Heart left ventricle (tissue), 16 donors: ENCODE data around the gene SLIT1. TPM values are rescaled to one million over a fixed set of nuclear protein-coding genes. Genes with fewer than 3 reads are reported as not detected.

Source experiments
- ATAC-seq, 4 donors: fragments of 200-7000 bp; cut with Tn5 transposase; one replicate each; pipeline ENCODE4 v1.9.1; 2020 to 2022; ENCODE audit warnings: moderate library complexity in 4 of 4, mild to moderate bottlenecking in 3 of 4, moderate number of reproducible peaks in 1 of 4
- DNase-seq, 5 donors: peaks; one replicate each; pipeline ENCODE4 v3.0.0-alpha.2; 2020
- H3K27ac ChIP-seq, 12 donors: fragments of 200-600 bp; sonication (generic) in 4 of 12; one replicate each; pipeline versions ENCODE4 v1.5.0 to v1.8.0; 2016 to 2022; ENCODE audit warnings: mild to moderate bottlenecking in 2 of 12
- H3K27me3 ChIP-seq, 9 donors: fragments of 200-600 bp; sonication (generic) in 2 of 9; one replicate each; pipeline versions ENCODE4 v1.5.1 to v1.8.0; 2016 to 2022; ENCODE audit warnings: mild to moderate bottlenecking in 3 of 9
- H3K36me3 ChIP-seq, 9 donors: fragments of 200-600 bp; sonication (generic) in 2 of 9; one replicate each; pipeline versions ENCODE4 v1.5.0 to v1.8.0; 2018 to 2022; ENCODE audit warnings: mild to moderate bottlenecking in 2 of 9
- H3K4me1 ChIP-seq, 12 donors: fragments of 200-600 bp; sonication (generic) in 4 of 12; one replicate each; pipeline versions ENCODE4 v1.5.0 to v1.8.0; 2016 to 2022; ENCODE audit warnings: mild to moderate bottlenecking in 3 of 12
- H3K4me3 ChIP-seq, 12 donors: fragments of 200-600 bp; sonication (generic) in 4 of 12; one replicate each; pipeline versions ENCODE4 v1.5.0 to v1.8.0; 2017 to 2022; ENCODE audit warnings: mild to moderate bottlenecking in 9 of 12, moderate library complexity in 4 of 12
- H3K9me3 ChIP-seq, 12 donors: fragments of 200-600 bp; sonication (generic) in 4 of 12; one replicate each; pipeline versions ENCODE4 v1.5.0 to v1.8.0; 2016 to 2022; ENCODE audit warnings: mild to moderate bottlenecking in 1 of 12
- CTCF ChIP-seq, 12 donors: fragments of 200-600 bp; sonication (generic) in 4 of 12; IDR thresholded peaks; one replicate each; pipeline versions ENCODE4 v1.5.0 to v1.8.0; 2018 to 2022; ENCODE audit warnings: antibody characterized with exemption in 12 of 12, mild to moderate bottlenecking in 5 of 12
- POLR2A ChIP-seq, 2 donors: fragments of 450-650 bp; IDR thresholded peaks; one replicate each; pipeline ENCODE4 v1.6.1; 2017; ENCODE audit warnings: antibody characterized with exemption in 2 of 2, mild to moderate bottlenecking in 2 of 2, moderate library complexity in 2 of 2
- WGBS, 4 donors: extraction: QIAGEN DNeasy Blood & Tissue Kit in 2 of 4; methylation state at CpG; one replicate each; pipeline versions ENCODE4 v1.1.5 to v1.1.7; 2013 to 2018; 5-methylcytosine and 5-hydroxymethylcytosine counted together
- intact Hi-C, 10 donors: fragments of 100-400 bp; cut with DNase I; formaldehyde crosslinking; loops; one replicate each; pipeline versions ENCODE4 v1.11.1 to v1.14.2; 2022
- polyA plus RNA-seq, 2 donors: library from polyadenylated mRNA; stranded (reverse); fragments of 200-250 nt; gene quantifications; one replicate each; pipeline ENCODE4 v1.2.3, GENCODE V29; 2013
- total RNA-seq, 9 donors: library from RNA; depleted of rRNA in 2 of 9; stranded (reverse); fragments of >200 nt in 2 of 9; fragmentation: NEBNext Ultra II Directional in 3 of 9; extraction: Animal tissue kit (Norgen Biotek cat#: 25700) in 3 of 9; gene quantifications; one replicate each; pipeline versions ENCODE4 v1.1.0 to v1.2.4, GENCODE V29; 2016 to 2023
- donor health status: ischemic (EF 13 %, LVEDD 7.1; RV severe dilation, severe dysfunction).
- donor health status: healthy with polysubstance abuse.
- donor health status: DM: no; HTN: yes; CAD: no.
- donor health status: DM: no; HTN: no; CAD: no.
- donor health status: ischemic (EF 25% LVEDD 6.9; RV normal size, moderate dysfunction).
- donor health status: ischemic (EF 25% LVEDD 5.7; RV mildly dilated, moderate dysfunction).
- donor health status: healthy.
- donor health status: DM: yes; HTN: yes; CAD: no.
- donor health status: ischemic (EF 35%, LVEDD 5.7; RV mildly dilated, moderate dysfunction).
- donor health status: nonischemic (EF 11% LVEDD 7.7; RV severe dilation, severe dysfunction).
- donor health status: DM: yes; HTN: yes; CAD: no.
- donor health status: PGD.
- donor health status: ischemic (EF 29% LVEDD 5.4; RV normal size, mild dysfunction).
- donor health status: nonischemic (EF 23%, LVEDD 6.1; RV moderate dilation, normal function).

The SLIT1 gene
- total and polyA plus RNA-seq, 11 donors = 0.04 to 0.61 (median 0.12) TPM

- TF ChIP-seq POLR2A (IDR thresholded peaks at IDR 0.05) (no peak), CTCF (IDR thresholded peaks at IDR 0.05) (no peak)
- intact Hi-C loops = loop anchor here in 2 of 10 donors (1.0 to 10.0 kb wide), 3 partner anchors 138 to 280 kb away; no protein-coding TSS in a partner anchor
- DNase-seq (peak in 2 of 5 donors; percentile 19 to 20), ATAC-seq (no peak)
- H3K27ac ChIP-seq = no peak overlapping the region
- 68 to 84% (median 74%) methylated on average over 11 to 15 of the region's 15 CpGs for whole genome bisulfite sequencing, 4 donors
- no peaks in the 10 kb centered on the region for H3K4me1 ChIP-seq
- H3K9me3 ChIP-seq = no peaks in the 10 kb centered on the region
- H3K4me3 ChIP-seq = no peak overlapping the region
- no peaks in the 10 kb centered on the region for H3K36me3 ChIP-seq
- peaks cover 0 to 19% (median 5%) of the 10 kb centered on the region in 9 donors for H3K27me3 ChIP-seq
Observed at GRCh38 chr10:97074256-97075145, 111.3 kb downstream of the SLIT1 start.

GRCh38 chr10:97072851-97073665, 112.7 kb downstream of the SLIT1 start:
- no peak overlapping the region for H3K27ac ChIP-seq
- intact Hi-C loops = loop anchor here (1.0 to 10.0 kb wide), 9 partner anchors 36 to 282 kb away; no protein-coding TSS in a partner anchor
- no peaks in the 10 kb centered on the region for H3K36me3 ChIP-seq
- DNase-seq = peak; percentile 70 to 86 (median 76)
- no peaks in the 10 kb centered on the region for H3K9me3 ChIP-seq
- WGBS, 4 donors = 42 to 45% (median 43%) methylated on average over 21 of the region's 21 CpGs
- H3K4me3 ChIP-seq = no peak overlapping the region
- H3K4me1 ChIP-seq = no peaks in the 10 kb centered on the region
- peak; percentile 54 to 87 (median 76) for ATAC-seq
- no peak for TF ChIP-seq POLR2A (IDR thresholded peaks at IDR 0.05)
- TF ChIP-seq CTCF (IDR thresholded peaks at IDR 0.05) = peak; percentile 88 to 99 (median 92)
- H3K27me3 ChIP-seq = peaks cover 0 to 19% (median 5%) of the 10 kb centered on the region in 9 donors

GRCh38 chr10:97071496-97071895, 114.3 kb downstream of the SLIT1 start:
- ATAC-seq (no peak), DNase-seq (no peak)
- Histone ChIP-seq H3K27me3 (peaks cover 0 to 19% (median 5%) of the 10 kb centered on the region in 9 donors), H3K27ac (no peak overlapping the region), H3K4me3 (no peak overlapping the region), H3K36me3 (no peaks in the 10 kb centered on the region), H3K4me1 (no peaks in the 10 kb centered on the region), H3K9me3 (no peaks in the 10 kb centered on the region)
- intact Hi-C loops = loop anchor here in 2 of 10 donors (5.0 to 10.0 kb wide), 2 partner anchors 141 to 283 kb away; no protein-coding TSS in a partner anchor
- no peak for TF ChIP-seq CTCF (IDR thresholded peaks at IDR 0.05)
- TF ChIP-seq POLR2A (IDR thresholded peaks at IDR 0.05) = no peak
- WGBS, 4 donors = 85 to 90% (median 87%) methylated on average over 7 of the region's 7 CpGs
